Mesenchymal stem cell (in vitro differentiated cells and primary cell): ENCODE measurements around the gene INO80C.

Experiments used
- DNase-seq: peaks from one replicate; pipeline ENCODE4 v3.0.0-alpha.2; 2013
- H2AFZ ChIP-seq: one replicate; pipeline ENCODE4 v1.6.1; 2013; ENCODE audit warnings: low read depth, mild to moderate bottlenecking, control low read depth, inconsistent platforms, low read length, moderate library complexity
- H2AK5ac ChIP-seq: 2 replicates; pipeline ENCODE4 v1.6.1; 2013; ENCODE audit warnings: low read length, moderate library complexity, mild to moderate bottlenecking, inconsistent platforms; ENCODE audit not compliant: severe bottlenecking
- H2BK120ac ChIP-seq: one replicate; pipeline ENCODE4 v1.6.1; 2013; ENCODE audit warnings: low read depth, mild to moderate bottlenecking, inconsistent platforms, low read length, moderate library complexity
- H2BK12ac ChIP-seq, 2 experiments: one replicate each; pipeline ENCODE4 v1.6.1; 2013; ENCODE audit warnings: inconsistent platforms in 2 of 2, low read length in 2 of 2, mild to moderate bottlenecking in 2 of 2, moderate library complexity in 2 of 2, control low read depth in 1 of 2
- H2BK15ac ChIP-seq: one replicate; pipeline ENCODE4 v1.6.1; 2013; ENCODE audit warnings: mild to moderate bottlenecking, low read depth, inconsistent platforms; ENCODE audit not compliant: poor library complexity, severe bottlenecking
- H2BK5ac ChIP-seq: 2 replicates; pipeline ENCODE4 v1.6.1; 2013; ENCODE audit warnings: low read depth, mild to moderate bottlenecking, low read length, control low read depth, inconsistent platforms; ENCODE audit not compliant: poor library complexity, severe bottlenecking
- H3K14ac ChIP-seq, 2 experiments: one replicate each; pipeline ENCODE4 v1.6.1; 2013; ENCODE audit warnings: inconsistent platforms in 2 of 2, low read length in 2 of 2, control low read depth in 1 of 2, mild to moderate bottlenecking in 1 of 2, moderate library complexity in 1 of 2
- H3K18ac ChIP-seq, 2 experiments: one replicate each; pipeline ENCODE4 v1.6.1; 2013; ENCODE audit warnings: inconsistent platforms in 2 of 2, low read length in 2 of 2, control low read depth in 1 of 2, low read depth in 1 of 2, mild to moderate bottlenecking in 1 of 2
- H3K23ac ChIP-seq, 2 experiments: one replicate each; pipeline ENCODE4 v1.6.1; 2013; ENCODE audit warnings: inconsistent platforms in 2 of 2, low read length in 2 of 2, mild to moderate bottlenecking in 2 of 2, moderate library complexity in 2 of 2, control low read depth in 1 of 2
- H3K27ac ChIP-seq: 2 replicates; pipeline ENCODE4 v1.5.1; 2013; ENCODE audit warnings: mild to moderate bottlenecking, moderate library complexity, low read length, control low read depth, inconsistent platforms; ENCODE audit not compliant: poor library complexity, severe bottlenecking
- H3K27me3 ChIP-seq, 2 experiments: 2 replicates each; pipeline versions ENCODE4 v1.6.1 to v1.7.0; 2013; ENCODE audit warnings: low read length in 2 of 2, mild to moderate bottlenecking in 2 of 2, moderate library complexity in 2 of 2, control low read depth in 1 of 2, inconsistent platforms in 1 of 2; ENCODE audit not compliant: control insufficient read depth in 1 of 2, insufficient read depth in 1 of 2
- H3K36me3 ChIP-seq, 2 experiments: 2 replicates each; pipeline versions ENCODE4 v1.6.1 to v1.7.0; 2013; ENCODE audit warnings: low read length in 2 of 2, control low read depth in 1 of 2, inconsistent platforms in 1 of 2, low read depth in 1 of 2, mild to moderate bottlenecking in 1 of 2; ENCODE audit not compliant: insufficient read depth in 2 of 2, control insufficient read depth in 1 of 2
- H3K4ac ChIP-seq, 2 experiments: one replicate each; pipeline ENCODE4 v1.6.1; 2013; ENCODE audit warnings: inconsistent platforms in 2 of 2, low read length in 2 of 2, mild to moderate bottlenecking in 2 of 2, moderate library complexity in 2 of 2, control low read depth in 1 of 2, low read depth in 1 of 2
- H3K4me1 ChIP-seq: 2 replicates; pipeline ENCODE4 v1.6.1; 2013; ENCODE audit warnings: low read depth, low read length, control low read depth; ENCODE audit not compliant: control insufficient read depth, insufficient read depth
- H3K4me2 ChIP-seq: 2 replicates; pipeline ENCODE4 v1.6.1; 2013; ENCODE audit warnings: low read length, mild to moderate bottlenecking, inconsistent platforms; ENCODE audit not compliant: poor library complexity, severe bottlenecking
- H3K4me3 ChIP-seq, 2 experiments: 2 replicates each; pipeline versions ENCODE4 v1.5.1 to v1.7.0; 2013; ENCODE audit warnings: low read length in 2 of 2, mild to moderate bottlenecking in 2 of 2, control low read depth in 1 of 2, low read depth in 1 of 2; ENCODE audit not compliant: insufficient read depth in 1 of 2
- H3K79me1 ChIP-seq: replicated peaks from 2 replicates; pipeline ENCODE4 v1.6.1; 2013; ENCODE audit warnings: mild to moderate bottlenecking, control low read depth, low read length, inconsistent platforms; ENCODE audit not compliant: poor library complexity, severe bottlenecking
- H3K9ac ChIP-seq: 2 replicates; pipeline ENCODE4 v1.7.0; 2013; ENCODE audit warnings: mild to moderate bottlenecking, low read length, moderate library complexity
- H3K9me3 ChIP-seq: 2 replicates; pipeline ENCODE4 v1.7.0; 2013; ENCODE audit warnings: mild to moderate bottlenecking, low read length; ENCODE audit not compliant: control insufficient read depth
- H4K8ac ChIP-seq: one replicate; pipeline ENCODE4 v1.6.1; 2013; ENCODE audit warnings: inconsistent platforms, mild to moderate bottlenecking, low read length, moderate library complexity
- H4K91ac ChIP-seq: one replicate; pipeline ENCODE4 v1.6.1; 2013; ENCODE audit warnings: mild to moderate bottlenecking, low read length, inconsistent platforms
- WGBS: methylation state at CpG from one replicate; pipeline ENCODE4 v1.1.7; 2013; ENCODE audit warnings: mixed read lengths; 5-methylcytosine and 5-hydroxymethylcytosine counted together

Gene INO80C

DNA sequence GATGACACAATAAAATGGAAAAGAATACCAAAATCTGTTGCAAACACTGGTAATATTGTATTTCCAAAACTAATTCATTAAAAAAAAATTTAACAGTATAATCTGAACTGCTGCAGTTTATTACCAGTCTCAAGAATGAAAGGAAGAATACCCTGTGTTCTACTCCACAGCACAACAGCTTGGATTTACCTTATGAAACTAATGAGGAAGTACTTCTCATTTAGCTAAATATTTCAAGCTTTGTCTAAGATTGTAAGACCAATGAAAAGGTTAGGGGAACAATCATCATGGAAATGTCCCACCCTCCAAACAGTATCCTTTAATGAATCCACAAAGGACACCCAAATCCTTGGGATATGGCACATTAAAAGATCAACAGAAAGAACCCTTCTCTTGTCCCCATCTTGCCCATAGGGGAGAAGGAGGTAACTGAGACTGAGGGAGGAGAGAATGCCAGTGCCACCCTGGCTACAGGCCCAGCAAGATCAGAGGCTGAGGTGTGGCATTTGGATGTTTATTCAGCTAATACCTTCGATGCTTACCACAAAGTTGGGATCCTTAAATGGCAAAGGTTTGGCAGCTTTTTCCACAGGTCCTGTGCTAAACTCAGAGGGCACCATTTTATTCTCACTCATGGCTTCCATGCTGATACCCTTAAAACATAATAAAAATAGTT is 17.7 kb downstream of the INO80C start:
- Histone ChIP-seq H3K36me3 (no peaks in the 10 kb centered on the region), H2BK15ac (no peak overlapping the region), H2AK5ac (peak overlapping the region; percentile 79), H3K4me3 (no peak overlapping the region), H3K18ac (no peak overlapping the region), H4K8ac (peak overlapping the region; percentile 5), H3K14ac (no peak overlapping the region), H3K4ac (peak overlapping the region in 1 of 2 experiments; percentile 28), H3K27ac (no peak overlapping the region), H3K23ac (peak overlapping the region in 1 of 2 experiments; percentile 96), H3K27me3 (no peaks in the 10 kb centered on the region), H2BK12ac (peak overlapping the region in 1 of 2 experiments; percentile 76), H3K4me2 (no peak overlapping the region), H2BK120ac (no peak overlapping the region), H3K79me1 (peaks cover 19% of the 10 kb centered on the region), H3K4me1 (peaks cover 16% of the 10 kb centered on the region), H3K9ac (peak overlapping the region; percentile 85), H2AFZ (no peak overlapping the region), H2BK5ac (no peak overlapping the region), H4K91ac (no peak overlapping the region), H3K9me3 (no peaks in the 10 kb centered on the region)
- WGBS: 100% methylated on average over 1 of the region's 1 CpG
- DNase-seq: no peak

DNA sequence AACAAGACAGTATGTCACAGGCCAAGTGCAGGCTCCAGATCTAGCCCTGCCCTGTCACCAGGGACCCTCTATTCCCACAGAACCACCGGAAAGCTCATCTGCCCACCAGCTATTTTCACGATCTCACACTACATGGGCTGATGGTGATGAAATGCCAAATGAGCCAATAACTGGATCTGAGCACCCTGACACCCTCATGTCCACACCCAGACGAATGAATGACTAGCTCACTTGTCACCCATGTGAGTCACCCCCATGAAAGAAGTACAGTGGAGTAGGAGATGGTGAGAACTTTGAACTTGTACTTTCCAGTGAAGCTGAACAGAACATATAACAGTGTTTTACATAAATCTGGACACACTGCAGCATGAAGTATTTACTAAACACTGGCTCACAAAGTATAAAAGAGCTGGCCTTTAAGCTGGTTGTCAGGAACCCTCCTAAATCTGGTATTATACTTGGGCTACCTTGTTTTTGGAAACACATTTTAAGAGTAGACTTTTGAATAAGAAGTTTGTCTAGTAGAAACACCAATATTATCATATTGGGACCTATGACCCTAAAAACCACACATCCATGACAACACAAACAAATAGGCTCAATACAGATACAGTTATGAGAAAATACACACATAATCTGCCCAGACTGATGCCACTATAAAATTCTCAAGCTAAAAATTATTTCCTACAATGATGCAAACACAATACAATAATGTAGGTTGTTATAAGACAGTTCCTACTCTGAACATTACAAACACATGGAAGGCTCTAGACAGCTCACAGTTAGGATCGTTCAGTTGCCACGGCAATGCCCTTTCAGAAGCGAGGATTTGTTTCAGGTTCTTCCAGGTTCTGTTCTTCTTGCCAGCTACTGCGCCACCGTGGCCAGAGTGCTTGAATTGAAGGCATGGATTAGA is 19.0 kb downstream of the INO80C start:
- Histone ChIP-seq H2BK15ac (no peak overlapping the region), H3K18ac (peak overlapping the region in 1 of 2 experiments; percentile 85), H3K9ac (peak overlapping the region; percentile 85), H3K4ac (no peak overlapping the region), H3K27ac (peak overlapping the region; percentile 37), H2AFZ (no peak overlapping the region), H3K79me1 (peaks cover 17% of the 10 kb centered on the region), H3K14ac (no peak overlapping the region), H2BK120ac (no peak overlapping the region), H4K91ac (no peak overlapping the region), H2BK12ac (peak overlapping the region; percentile 9 to 72), H3K36me3 (peaks cover 0 to 3% of the 10 kb centered on the region in 2 experiments), H3K27me3 (no peaks in the 10 kb centered on the region), H3K4me1 (peaks cover 14% of the 10 kb centered on the region), H2AK5ac (peak overlapping the region; percentile 20), H3K23ac (no peak overlapping the region), H3K4me3 (peak overlapping the region in 1 of 2 experiments; percentile 36), H3K9me3 (no peaks in the 10 kb centered on the region), H3K4me2 (peak overlapping the region; percentile 40), H2BK5ac (no peak overlapping the region), H4K8ac (no peak overlapping the region)
- WGBS: 81% methylated on average over 6 of the region's 8 CpGs
- peak; percentile 98 for DNase-seq

DNA sequence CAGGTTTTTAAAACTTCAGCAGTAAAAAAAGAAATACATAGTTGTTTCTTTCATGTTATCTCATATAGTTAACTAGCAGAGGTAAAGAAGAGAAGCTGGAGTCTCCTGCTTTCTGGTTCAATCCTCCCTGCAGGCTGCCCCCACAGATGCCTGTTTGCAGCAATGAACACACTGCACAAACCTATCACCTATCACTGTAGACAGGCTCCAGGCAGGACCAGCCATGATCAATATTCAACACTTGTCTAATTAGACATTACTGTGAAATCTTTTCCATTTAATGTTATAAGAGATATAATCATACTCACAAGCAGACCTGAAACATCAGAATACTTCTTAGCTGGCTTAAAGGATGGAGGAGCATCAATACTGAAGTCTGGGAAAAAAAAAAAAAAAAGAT is 19.8 kb downstream of the INO80C start:
- Histone ChIP-seq H2AK5ac (no peak overlapping the region), H2BK12ac (no peak overlapping the region), H2AFZ (no peak overlapping the region), H3K27ac (no peak overlapping the region), H4K8ac (no peak overlapping the region), H3K36me3 (peaks cover under 1 to 8% of the 10 kb centered on the region in 2 experiments), H3K4me3 (peak overlapping the region in 1 of 2 experiments; percentile 36), H3K4ac (no peak overlapping the region), H3K4me2 (no peak overlapping the region), H4K91ac (no peak overlapping the region), H2BK15ac (no peak overlapping the region), H3K4me1 (peaks cover 14% of the 10 kb centered on the region), H3K9me3 (no peaks in the 10 kb centered on the region), H2BK120ac (no peak overlapping the region), H3K14ac (no peak overlapping the region), H3K27me3 (no peaks in the 10 kb centered on the region), H3K79me1 (peaks cover 22% of the 10 kb centered on the region), H3K9ac (peak overlapping the region; percentile 85), H3K23ac (no peak overlapping the region), H2BK5ac (no peak overlapping the region), H3K18ac (no peak overlapping the region)
- no peak for DNase-seq

- DNase-seq: no peak
- Histone ChIP-seq H3K9me3 (no peaks in the 10 kb centered on the region), H2AK5ac (peak overlapping the region; percentile 16)
These were observed 20.3 kb downstream of the INO80C start for GRCh38 chr18:35477497-35477896.

More at GRCh38 chr18:35477497-35477896, 20.3 kb downstream of the INO80C start:
- Histone ChIP-seq H3K4me1 (peaks cover 11% of the 10 kb centered on the region), H2BK5ac (no peak overlapping the region), H3K4ac (no peak overlapping the region), H3K27me3 (no peaks in the 10 kb centered on the region), H2BK120ac (no peak overlapping the region), H4K91ac (no peak overlapping the region), H4K8ac (no peak overlapping the region), H2BK15ac (no peak overlapping the region), H2AFZ (no peak overlapping the region), H3K36me3 (peaks cover 5 to 8% of the 10 kb centered on the region in 2 experiments), H3K27ac (no peak overlapping the region), H3K18ac (peak overlapping the region in 1 of 2 experiments; percentile 18), H3K23ac (no peak overlapping the region), H3K14ac (no peak overlapping the region), H3K79me1 (peaks cover 19% of the 10 kb centered on the region), H3K4me3 (no peak overlapping the region), H3K4me2 (no peak overlapping the region), H2BK12ac (peak overlapping the region in 1 of 2 experiments; percentile 29), H3K9ac (peak overlapping the region; percentile 85)
- 100% methylated on average over 1 of the region's 1 CpG for WGBS
